Ectodermal cell (in vitro differentiated cells): ENCODE measurements around the gene RSRC1.
"Not testable (repeated sequence)": the region's sequence is repeated elsewhere in the genome, so short reads cannot be mapped to it uniquely, and the experiment has no call there.

Experiments used
- H3K27ac ChIP-seq: 2 replicates; pipeline ENCODE4 v1.7.0; 2013; ENCODE audit warnings: mild to moderate bottlenecking, low read depth, low read length; ENCODE audit not compliant: insufficient read depth, poor library complexity, severe bottlenecking
- H3K27me3 ChIP-seq: 2 replicates; pipeline ENCODE4 v1.7.0; 2013; ENCODE audit warnings: mild to moderate bottlenecking, low read length; ENCODE audit not compliant: insufficient read depth, control insufficient read depth, poor library complexity, severe bottlenecking
- H3K36me3 ChIP-seq: one replicate; pipeline ENCODE4 v1.7.0; 2013; ENCODE audit warnings: low read length; ENCODE audit not compliant: control insufficient read depth, insufficient read depth
- H3K4me1 ChIP-seq: one replicate; pipeline ENCODE4 v1.7.0; 2013; ENCODE audit warnings: low read length; ENCODE audit not compliant: control insufficient read depth, insufficient read depth
- H3K4me3 ChIP-seq: 2 replicates; pipeline ENCODE4 v1.7.0; 2013; ENCODE audit warnings: low read depth, low read length, control low read depth; ENCODE audit not compliant: insufficient read depth
- H3K9me3 ChIP-seq: 2 replicates; pipeline ENCODE4 v1.7.0; 2013; ENCODE audit warnings: mild to moderate bottlenecking, low read length, moderate library complexity; ENCODE audit not compliant: control insufficient read depth
- WGBS, 2 experiments: methylation state at CpG; one replicate each; pipeline ENCODE4 v1.1.7; 2013; ENCODE audit warnings: missing lambda C conversion rate in 2 of 2; 5-methylcytosine and 5-hydroxymethylcytosine counted together

The RSRC1 gene

GRCh38 chr3:158220575-158220974, 110.7 kb downstream of the RSRC1 start:
- Histone ChIP-seq H3K4me3 (no peak overlapping the region), H3K27me3 (no peaks in the 10 kb centered on the region), H3K4me1 (peaks cover 19% of the 10 kb centered on the region), H3K9me3 (no peaks in the 10 kb centered on the region), H3K27ac (no peak overlapping the region), H3K36me3 (no peaks in the 10 kb centered on the region)

- Histone ChIP-seq H3K27ac (no peak overlapping the region), H3K36me3 (no peaks in the 10 kb centered on the region), H3K9me3 (no peaks in the 10 kb centered on the region), H3K4me3 (no peak overlapping the region), H3K4me1 (peaks cover 19% of the 10 kb centered on the region), H3K27me3 (no peaks in the 10 kb centered on the region)
- 86 to 100% methylated on average over 1 to 2 of the region's 2 CpGs for WGBS, 2 experiments
These were observed 111.5 kb downstream of the RSRC1 start for GRCh38 chr3:158221426-158221825.

DNA sequence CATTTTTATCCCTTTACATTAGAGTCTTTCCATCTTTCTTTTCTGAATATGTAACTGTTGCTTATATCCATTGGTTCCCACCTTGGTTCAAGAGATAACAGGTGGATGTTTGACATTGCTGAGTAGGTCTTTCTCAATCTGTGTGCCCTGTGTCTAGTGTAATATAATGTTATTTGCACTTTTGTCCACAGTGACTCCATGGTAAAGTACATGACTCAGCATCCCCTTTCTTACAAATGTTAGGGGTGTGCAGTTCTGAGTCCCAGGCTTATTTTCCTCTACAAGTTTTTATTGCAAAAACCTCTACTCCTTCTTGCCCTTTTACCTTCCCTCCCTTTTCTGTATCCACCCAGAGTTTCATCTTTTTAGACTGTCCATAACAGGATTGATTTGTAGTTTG, 116.5 kb downstream of the RSRC1 start:
- H3K27ac ChIP-seq = no peak overlapping the region
- H3K27me3 ChIP-seq = no peaks in the 10 kb centered on the region
- no peaks in the 10 kb centered on the region for H3K36me3 ChIP-seq
- no peak overlapping the region for H3K4me3 ChIP-seq
- H3K4me1 ChIP-seq = peaks cover 9% of the 10 kb centered on the region
- no peaks in the 10 kb centered on the region for H3K9me3 ChIP-seq

- not testable (repeated sequence) for H3K9me3 ChIP-seq, H3K4me1 ChIP-seq, H3K4me3 ChIP-seq, H3K36me3 ChIP-seq, H3K27ac ChIP-seq, H3K27me3 ChIP-seq
- WGBS, 2 experiments = no CpG with 5 or more reads among the region's 10 CpGs
These were observed 119.1 kb downstream of the RSRC1 start for GRCh38 chr3:158228942-158229341.

DNA sequence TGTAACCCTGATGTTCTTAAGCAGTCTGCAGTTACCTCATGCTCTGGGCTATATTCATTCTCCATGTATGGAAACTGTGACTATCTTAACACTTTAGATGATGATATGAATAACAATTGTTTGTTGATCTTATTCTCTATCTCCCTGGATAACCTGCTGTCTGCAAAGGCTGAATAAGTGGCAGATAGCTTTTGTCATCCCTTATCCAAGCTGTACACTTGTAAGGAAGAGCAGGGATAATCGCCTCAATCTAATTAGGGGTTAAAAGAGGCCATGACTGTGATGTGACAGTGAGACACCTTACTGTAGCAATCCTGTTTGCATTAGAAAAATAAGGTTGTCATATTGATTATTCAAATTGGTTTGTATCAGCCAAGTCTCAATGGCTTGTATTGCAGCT, 123.9 kb downstream of the RSRC1 start:
- 93 to 95% methylated on average over 1 of the region's 1 CpG for WGBS, 2 experiments

GRCh38 chr3:158244274-158244673, 134.4 kb downstream of the RSRC1 start:
- no peaks in the 10 kb centered on the region for H3K27me3 ChIP-seq
- 87 to 100% methylated on average over 1 of the region's 1 CpG for WGBS, 2 experiments
- no peaks in the 10 kb centered on the region for H3K9me3 ChIP-seq
- H3K27ac ChIP-seq = no peak overlapping the region
- no peak overlapping the region for H3K4me3 ChIP-seq
- H3K36me3 ChIP-seq = no peaks in the 10 kb centered on the region
- no peaks in the 10 kb centered on the region for H3K4me1 ChIP-seq

More for the DNA sequence above, 123.9 kb downstream of the RSRC1 start:
- H3K4me3 ChIP-seq = no peak overlapping the region
- H3K27ac ChIP-seq = no peak overlapping the region
- no peaks in the 10 kb centered on the region for H3K4me1 ChIP-seq
- H3K9me3 ChIP-seq = no peaks in the 10 kb centered on the region
- no peaks in the 10 kb centered on the region for H3K27me3 ChIP-seq
- H3K36me3 ChIP-seq = no peaks in the 10 kb centered on the region

DNA sequence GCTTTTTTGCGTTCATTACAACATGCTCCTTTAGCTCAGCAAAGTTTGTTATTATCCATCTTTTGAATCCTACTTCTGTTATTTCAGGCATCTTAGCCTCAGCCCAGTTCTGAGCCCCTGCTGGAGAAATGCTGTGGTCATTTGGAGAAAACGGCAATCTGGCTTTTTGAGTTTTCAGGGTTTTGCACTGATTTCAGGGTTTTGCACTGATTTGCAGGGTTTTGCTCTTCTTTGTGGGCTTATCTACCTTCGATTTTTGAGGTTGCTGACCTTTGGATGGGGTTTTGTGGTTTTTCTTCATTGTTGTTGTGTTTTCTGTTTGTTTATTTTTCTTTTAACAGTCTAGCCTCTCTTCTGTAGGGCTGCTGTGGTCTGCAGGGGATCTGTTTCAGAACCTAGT, 137.4 kb downstream of the RSRC1 start:
- 90 to 92% methylated on average over 3 of the region's 3 CpGs for WGBS, 2 experiments
- Histone ChIP-seq H3K9me3 (no peaks in the 10 kb centered on the region), H3K4me1 (no peaks in the 10 kb centered on the region), H3K36me3 (no peaks in the 10 kb centered on the region), H3K27ac (no peak overlapping the region), H3K4me3 (no peak overlapping the region), H3K27me3 (no peaks in the 10 kb centered on the region)

GRCh38 chr3:158248261-158248660, 138.4 kb downstream of the RSRC1 start:
- no peak overlapping the region for H3K4me3 ChIP-seq
- no peaks in the 10 kb centered on the region for H3K27me3 ChIP-seq
- H3K9me3 ChIP-seq = no peaks in the 10 kb centered on the region
- H3K27ac ChIP-seq = no peak overlapping the region
- no peaks in the 10 kb centered on the region for H3K4me1 ChIP-seq
- H3K36me3 ChIP-seq = no peaks in the 10 kb centered on the region

DNA sequence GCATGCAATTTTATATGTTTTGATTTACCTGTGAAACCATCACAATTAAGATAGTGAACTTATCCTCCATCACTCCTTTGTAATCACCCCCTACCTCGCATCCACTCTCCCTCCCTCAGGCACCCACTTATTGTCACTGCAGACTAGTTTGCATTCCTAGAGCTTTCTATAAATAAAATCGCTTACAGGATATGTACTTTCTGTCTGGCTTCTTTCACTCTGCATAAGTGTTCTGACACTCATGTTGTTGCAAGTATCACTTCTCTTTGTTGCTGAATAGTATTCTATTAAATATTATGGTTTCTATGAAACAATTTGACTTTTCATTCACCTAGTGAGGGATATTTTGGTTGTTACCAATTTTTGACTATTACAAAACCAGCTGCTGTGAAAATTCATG, 139.3 kb downstream of the RSRC1 start:
- no peaks in the 10 kb centered on the region for H3K36me3 ChIP-seq
- WGBS, 2 experiments = 90 to 97% methylated on average over 2 of the region's 2 CpGs
- H3K4me3 ChIP-seq = no peak overlapping the region
- no peaks in the 10 kb centered on the region for H3K9me3 ChIP-seq
- H3K27me3 ChIP-seq = no peaks in the 10 kb centered on the region
- H3K27ac ChIP-seq = no peak overlapping the region
- H3K4me1 ChIP-seq = no peaks in the 10 kb centered on the region

- Histone ChIP-seq H3K9me3 (no peaks in the 10 kb centered on the region), H3K27me3 (no peaks in the 10 kb centered on the region), H3K4me3 (no peak overlapping the region), H3K36me3 (no peaks in the 10 kb centered on the region), H3K27ac (no peak overlapping the region), H3K4me1 (no peaks in the 10 kb centered on the region)
- WGBS, 2 experiments = 80 to 100% methylated on average over 1 to 3 of the region's 3 CpGs
These were observed 148.7 kb downstream of the RSRC1 start for GRCh38 chr3:158258619-158259018.

DNA sequence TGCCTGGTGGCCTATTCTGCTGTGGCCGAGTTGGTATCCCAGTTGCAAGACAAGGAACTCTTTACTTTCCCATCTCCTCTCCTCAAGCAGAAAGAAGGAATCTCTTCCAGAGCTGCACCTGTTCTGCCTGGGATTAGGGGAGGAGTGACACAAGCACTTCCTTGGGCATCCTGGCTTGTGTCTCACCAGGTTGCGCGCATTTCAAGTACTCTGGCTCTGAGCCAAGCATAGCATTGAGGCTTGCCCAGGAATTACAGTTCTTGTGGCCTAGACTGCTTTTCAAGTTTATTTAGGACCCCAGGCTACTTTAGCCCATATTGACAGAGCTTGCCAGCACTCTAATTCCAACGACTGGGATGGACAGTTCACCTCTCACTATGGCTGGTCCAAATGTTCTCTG, 150.5 kb downstream of the RSRC1 start:
- H3K4me1 ChIP-seq = no peaks in the 10 kb centered on the region
- no peak overlapping the region for H3K27ac ChIP-seq
- H3K9me3 ChIP-seq = no peaks in the 10 kb centered on the region
- 95% methylated on average over 4 of the region's 4 CpGs for WGBS, 2 experiments
- no peak overlapping the region for H3K4me3 ChIP-seq
- H3K36me3 ChIP-seq = no peaks in the 10 kb centered on the region
- H3K27me3 ChIP-seq = no peaks in the 10 kb centered on the region
